ENCODE results near the gene TAF15. TPM values are rescaled to one million over a fixed set of nuclear protein-coding genes. Genes with fewer than 3 reads are reported as not detected.
A peak's percentile ranks its signal among the peaks of the same experiment; 100 is the strongest.

Gene TAF15
- total RNA-seq, 2 donors from 2014 or later, result 235 to 249 TPM

DNA sequence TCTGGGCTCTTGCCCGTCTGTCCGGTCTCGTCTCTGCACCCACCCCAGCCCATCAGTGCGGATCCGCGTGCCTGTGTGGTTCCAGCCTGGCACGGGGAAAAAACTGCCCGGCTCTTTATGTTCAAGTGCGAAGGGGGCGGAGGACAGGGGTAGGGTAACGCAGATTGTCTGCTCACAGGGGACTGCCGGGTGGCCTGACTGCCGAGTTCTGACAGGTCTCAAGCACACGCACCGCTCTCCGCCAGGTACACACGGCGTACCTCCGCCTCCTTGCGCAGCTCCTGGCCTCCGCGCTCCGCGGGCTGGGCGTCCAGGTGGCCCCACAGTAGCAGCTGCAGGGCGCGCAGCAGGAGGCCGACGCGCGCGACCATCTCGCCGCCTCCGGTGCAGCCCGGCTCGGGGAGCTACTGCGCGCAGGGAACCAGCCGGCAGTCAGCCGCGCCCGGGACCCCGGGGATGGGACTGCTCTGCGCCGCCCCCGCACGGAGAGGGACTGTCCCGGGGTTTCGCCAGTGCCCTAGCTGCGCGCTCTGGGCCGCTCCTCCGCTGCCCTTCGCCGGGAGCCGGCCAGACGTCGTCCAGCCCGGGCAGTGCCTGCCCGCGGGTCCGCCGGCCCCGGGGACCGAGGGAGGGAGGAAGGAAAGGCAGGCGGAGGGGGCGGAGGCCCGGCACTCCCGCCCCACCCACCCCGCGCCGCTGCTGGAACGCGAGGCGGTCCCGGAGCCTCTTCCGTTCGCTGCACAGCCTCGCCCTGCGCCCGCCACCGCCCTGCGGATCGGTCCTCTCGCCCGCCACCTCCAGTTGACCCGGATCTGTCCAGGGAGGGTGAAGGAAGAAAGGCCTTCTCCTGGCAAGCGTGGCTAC lies 14.0 kb upstream of the TAF15 start, which contains the start of gene MMP28:
Gene MMP28, minus strand, starts transcription at position 635 of the 864 bp plus-strand sequence. Its CDS starts 264 bp downstream, at position 371.
- H3K9me3 Mint-ChIP-seq, result no peaks in the 10 kb centered on the region
- no peaks in the 10 kb centered on the region for H3K36me3 Mint-ChIP-seq
- H3K27me3 Mint-ChIP-seq, result peaks cover 40 to 53% of the 10 kb centered on the region in 2 donors
- peak; percentile 77 to 86 for ATAC-seq
- no peak within 1 kb of the TSS for H3K27ac Mint-ChIP-seq
- DNase-seq (ENCODE audit: low spot score), result peak; percentile 74
- H3K4me1 Mint-ChIP-seq (ENCODE audit: low read depth in 2 of 2), result peaks cover 4 to 8% of the 10 kb centered on the region in 2 donors
- peak within 1 kb of the TSS; percentile 73 for H3K4me3 Mint-ChIP-seq

DNA sequence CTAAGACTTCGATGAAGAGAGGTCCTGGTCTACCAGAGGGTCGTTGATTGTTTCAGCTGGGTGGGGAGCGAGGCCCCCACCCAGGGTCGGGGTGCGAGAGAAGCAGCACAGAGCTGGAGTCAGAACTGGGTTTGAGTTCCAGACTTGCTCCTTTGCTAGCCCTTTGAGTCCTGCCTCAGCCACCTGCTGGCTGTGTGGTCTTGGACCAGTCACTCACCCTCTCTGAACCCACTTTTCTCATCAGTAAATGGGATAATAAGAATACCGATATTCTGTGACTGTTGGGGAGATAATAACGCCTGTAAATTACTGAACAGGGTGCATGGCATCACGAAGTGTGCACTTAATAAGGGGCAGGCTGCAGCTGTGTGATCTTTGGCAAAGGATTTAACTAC lies 13.4 kb upstream of the TAF15 start:
- no peak overlapping the region for H3K27ac Mint-ChIP-seq
- peaks cover 40 to 55% of the 10 kb centered on the region in 2 donors for H3K27me3 Mint-ChIP-seq
- ATAC-seq, result no peak
- peaks cover 4 to 8% of the 10 kb centered on the region in 2 donors for H3K4me1 Mint-ChIP-seq (ENCODE audit: low read depth in 2 of 2)
- no peak for DNase-seq (ENCODE audit: low spot score)
- no peaks in the 10 kb centered on the region for H3K36me3 Mint-ChIP-seq
- no peaks in the 10 kb centered on the region for H3K9me3 Mint-ChIP-seq
- H3K4me3 Mint-ChIP-seq, result peak overlapping the region; percentile 73

DNA sequence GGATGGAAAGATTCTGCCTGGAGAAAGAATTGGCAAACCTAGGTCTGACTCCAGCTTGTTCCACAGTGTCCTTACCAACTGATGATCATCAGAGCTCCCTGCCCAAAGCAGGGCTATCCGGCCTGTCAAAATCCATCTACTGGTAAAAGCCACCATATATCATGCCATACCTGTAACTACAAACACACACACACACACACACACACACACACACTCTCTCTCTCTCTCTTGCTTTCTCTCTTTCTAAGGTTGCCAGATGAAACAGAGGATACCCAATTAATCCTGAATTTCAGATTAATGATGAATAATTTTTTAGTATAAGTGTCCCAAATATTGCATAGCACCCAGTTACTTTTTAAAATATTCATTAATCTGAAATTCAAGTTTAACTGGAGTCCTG lies 12.3 kb upstream of the TAF15 start:
- Mint-ChIP-seq H3K36me3 (no peaks in the 10 kb centered on the region), H3K27ac (no peak overlapping the region), H3K4me1 (ENCODE audit: low read depth in 2 of 2) (peaks cover 4 to 8% of the 10 kb centered on the region in 2 donors), H3K9me3 (no peaks in the 10 kb centered on the region), H3K27me3 (peaks cover 42 to 52% of the 10 kb centered on the region in 2 donors), H3K4me3 (no peak overlapping the region)
- DNase-seq (ENCODE audit: low spot score), result no peak
- ATAC-seq, result no peak

DNA sequence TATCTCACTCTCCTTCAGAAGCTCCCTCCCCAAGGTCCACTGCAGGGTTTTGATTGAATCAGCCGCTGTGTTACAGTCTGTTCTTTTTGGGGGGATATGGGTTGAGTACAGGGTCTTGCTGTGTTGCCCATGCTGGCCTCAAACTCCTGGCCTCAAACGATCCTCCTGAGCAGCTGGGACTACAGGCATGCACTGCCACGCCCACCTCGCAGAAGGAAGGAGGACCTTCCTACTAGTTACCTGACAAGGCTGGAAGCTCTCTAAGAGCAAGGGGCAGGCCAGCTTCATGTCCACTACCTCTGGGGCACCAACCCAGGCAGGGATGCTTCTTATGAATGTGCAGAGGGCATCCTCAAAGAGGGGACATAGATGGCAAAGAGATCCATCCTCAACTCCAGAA lies 11.9 kb upstream of the TAF15 start:
- Mint-ChIP-seq H3K9me3 (no peaks in the 10 kb centered on the region), H3K27me3 (peaks cover 39 to 47% of the 10 kb centered on the region in 2 donors), H3K36me3 (no peaks in the 10 kb centered on the region), H3K4me1 (ENCODE audit: low read depth in 2 of 2) (peaks cover 4 to 8% of the 10 kb centered on the region in 2 donors), H3K4me3 (no peak overlapping the region), H3K27ac (no peak overlapping the region)
- ATAC-seq (no peak), DNase-seq (ENCODE audit: low spot score) (no peak)

DNA sequence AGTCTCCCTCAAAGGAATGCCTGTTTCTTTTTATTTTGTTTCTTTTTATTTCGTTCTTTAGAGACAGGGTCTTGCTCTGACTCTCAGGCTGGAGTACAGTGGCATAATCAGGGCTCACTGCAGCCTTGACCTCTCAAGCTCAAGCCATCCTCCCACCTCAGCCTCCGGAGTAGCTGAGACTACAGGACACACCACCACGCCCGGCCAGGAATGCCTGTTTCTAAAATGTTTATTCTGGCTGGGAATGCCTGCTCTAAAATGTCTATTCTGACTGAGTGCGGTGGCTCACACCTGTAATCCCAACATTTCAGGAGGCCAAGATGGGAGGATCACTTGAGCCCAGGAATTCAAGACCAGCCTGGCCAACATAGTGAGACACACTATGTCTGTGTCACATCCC lies 11.4 kb upstream of the TAF15 start:
- no peak for DNase-seq (ENCODE audit: low spot score)
- Mint-ChIP-seq H3K4me3 (no peak overlapping the region), H3K27ac (no peak overlapping the region), H3K36me3 (no peaks in the 10 kb centered on the region), H3K9me3 (no peaks in the 10 kb centered on the region), H3K4me1 (ENCODE audit: low read depth in 2 of 2) (peaks cover 4 to 8% of the 10 kb centered on the region in 2 donors), H3K27me3 (peaks cover 35 to 42% of the 10 kb centered on the region in 2 donors)
- no peak for ATAC-seq

DNA sequence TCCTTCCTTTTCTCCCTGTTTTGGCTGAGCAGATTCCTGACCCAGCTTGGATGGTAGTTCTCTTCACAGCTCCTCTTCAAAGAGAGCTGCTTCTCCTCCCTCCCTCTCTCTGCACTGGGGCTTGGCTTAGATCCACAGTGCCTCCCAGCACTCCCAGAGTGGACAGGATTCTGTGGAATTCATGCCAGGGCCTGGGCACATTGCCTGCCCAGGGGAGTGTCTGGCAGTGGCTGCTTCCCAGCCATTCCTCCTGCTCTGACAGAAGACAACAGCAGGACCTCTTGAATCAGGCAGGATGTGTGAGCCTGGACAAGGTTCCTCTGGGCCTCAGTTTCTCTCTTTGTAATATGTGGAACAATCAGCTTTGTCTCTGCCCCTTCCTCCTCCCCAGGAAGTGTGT lies 9.3 kb upstream of the TAF15 start:
- Mint-ChIP-seq H3K4me1 (ENCODE audit: low read depth in 2 of 2) (peaks cover 9 to 12% of the 10 kb centered on the region in 2 donors), H3K4me3 (no peak overlapping the region), H3K36me3 (no peaks in the 10 kb centered on the region), H3K27ac (peak overlapping the region in 1 of 2 donors; percentile 13), H3K9me3 (no peaks in the 10 kb centered on the region), H3K27me3 (peaks cover 24 to 34% of the 10 kb centered on the region in 2 donors)
- ATAC-seq, result no peak
- no peak for DNase-seq (ENCODE audit: low spot score)

DNA sequence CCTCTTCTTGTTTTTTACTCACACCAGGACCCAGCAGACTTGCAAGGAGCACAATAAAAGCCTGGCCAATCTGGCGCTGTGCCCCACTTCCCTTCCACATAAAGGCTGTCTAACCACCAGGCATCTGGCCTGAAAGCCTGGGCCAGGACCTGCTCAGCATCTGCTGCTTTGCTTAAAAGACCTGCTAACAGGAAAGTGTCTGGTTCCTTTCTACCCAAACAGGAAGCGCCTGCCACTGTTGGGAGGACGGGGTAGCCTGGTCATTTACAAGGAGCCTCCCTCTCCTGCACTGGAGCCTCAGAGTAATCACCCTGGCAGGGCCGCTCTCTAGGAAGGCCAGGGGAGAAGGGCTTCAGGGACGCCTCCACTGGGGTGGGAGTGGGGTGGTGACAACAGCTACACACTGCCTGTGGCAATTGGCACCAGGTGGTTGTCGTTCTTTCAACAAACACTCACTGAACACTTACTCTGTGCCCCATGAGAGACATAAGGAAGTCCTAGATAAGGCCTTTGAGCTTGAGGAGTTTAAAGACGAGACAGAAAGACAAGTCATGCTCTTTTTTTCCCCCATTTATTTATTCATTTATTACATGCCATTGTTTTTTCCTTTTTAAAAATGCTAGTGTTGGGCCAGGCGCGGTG lies 7.6 kb upstream of the TAF15 start:
- H3K27me3 Mint-ChIP-seq, result peaks cover 19 to 23% of the 10 kb centered on the region in 2 donors
- H3K9me3 Mint-ChIP-seq, result no peaks in the 10 kb centered on the region
- DNase-seq (ENCODE audit: low spot score) (no peak), ATAC-seq (no peak)
- H3K4me3 Mint-ChIP-seq, result no peak overlapping the region
- H3K36me3 Mint-ChIP-seq, result no peaks in the 10 kb centered on the region
- no peak overlapping the region for H3K27ac Mint-ChIP-seq
- peaks cover 7% of the 10 kb centered on the region in 2 donors for H3K4me1 Mint-ChIP-seq (ENCODE audit: low read depth in 2 of 2)

DNA sequence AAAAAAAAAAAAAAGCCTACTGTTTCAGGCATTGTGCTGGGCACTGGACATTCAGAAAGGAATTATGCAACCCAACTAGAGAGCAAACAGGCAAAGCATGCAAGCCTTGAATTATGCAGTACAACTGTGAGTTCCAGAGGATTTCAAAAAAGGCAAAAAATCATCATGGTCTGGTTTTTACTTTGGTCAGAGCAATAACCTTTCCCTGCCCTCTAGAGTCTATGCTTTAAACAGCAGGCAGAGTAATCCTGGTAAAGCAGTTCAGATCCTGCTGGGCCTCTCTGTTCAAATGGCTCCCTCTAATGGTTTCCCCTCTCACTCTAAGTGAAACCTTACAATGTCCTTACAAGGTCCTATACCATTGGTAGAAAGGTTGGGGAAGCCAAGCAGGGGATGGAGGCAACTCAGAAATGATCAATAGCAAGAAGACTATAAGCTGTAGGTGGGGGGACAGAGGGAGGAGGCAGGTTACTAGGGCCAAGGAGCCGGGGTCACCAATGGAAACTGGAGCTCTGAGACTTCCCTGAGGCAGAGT lies 4.6 kb upstream of the TAF15 start:
- DNase-seq (ENCODE audit: low spot score) (peak; percentile 63), ATAC-seq (peak in 1 of 2 donors; percentile 29)
- H3K27ac Mint-ChIP-seq, result no peak overlapping the region
- H3K27me3 Mint-ChIP-seq, result peaks cover 8% of the 10 kb centered on the region in 2 donors
- no peaks in the 10 kb centered on the region for H3K9me3 Mint-ChIP-seq
- peaks cover under 1% of the 10 kb centered on the region for H3K36me3 Mint-ChIP-seq
- H3K4me1 Mint-ChIP-seq (ENCODE audit: low read depth in 2 of 2), result peaks cover 23 to 28% of the 10 kb centered on the region in 2 donors
- H3K4me3 Mint-ChIP-seq, result no peak overlapping the region

DNA sequence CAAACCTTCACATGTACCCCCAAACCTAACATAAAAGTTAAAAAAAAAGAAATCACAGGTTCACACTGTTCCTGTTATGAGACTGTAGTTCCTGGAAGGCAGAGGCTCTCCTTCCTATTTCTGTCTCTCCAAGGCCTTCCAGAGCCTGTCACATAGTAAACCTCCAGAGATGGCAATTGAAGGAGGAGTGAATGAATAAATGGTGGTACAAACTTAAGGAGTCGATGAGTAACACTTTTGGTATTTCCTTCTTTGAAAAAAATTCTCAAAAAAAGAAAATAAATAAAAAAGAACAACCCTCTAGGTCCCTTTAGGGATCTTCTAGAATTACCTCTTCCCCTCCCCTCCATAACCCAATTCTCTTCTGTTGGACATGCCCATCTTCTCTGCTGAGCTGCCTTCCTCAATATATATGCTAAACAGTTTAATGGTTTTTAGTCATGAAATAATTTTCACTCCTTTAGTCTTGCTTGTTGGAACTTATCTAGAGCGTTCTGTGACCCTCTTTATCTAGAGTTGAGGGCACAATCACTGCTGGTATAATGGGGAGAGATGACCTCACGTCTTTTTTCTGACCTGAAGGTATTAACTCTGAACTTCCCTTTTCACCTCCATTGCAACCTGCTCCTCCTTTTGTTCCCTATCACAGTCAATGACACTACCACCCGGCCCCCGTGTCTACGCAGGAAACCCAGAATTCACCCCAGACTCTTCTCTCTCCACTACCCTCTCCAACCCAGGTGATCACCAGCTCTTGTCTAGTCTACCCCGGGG lies 1.7 kb upstream of the TAF15 start:
- H3K4me3 Mint-ChIP-seq, result peak overlapping the region; percentile 95
- ATAC-seq (no peak), DNase-seq (ENCODE audit: low spot score) (no peak)
- H3K27me3 Mint-ChIP-seq, result no peaks in the 10 kb centered on the region
- peaks cover 35 to 48% of the 10 kb centered on the region in 2 donors for H3K4me1 Mint-ChIP-seq (ENCODE audit: low read depth in 2 of 2)
- H3K9me3 Mint-ChIP-seq, result no peaks in the 10 kb centered on the region
- H3K27ac Mint-ChIP-seq, result peak overlapping the region; percentile 94 to 95
- peaks cover 11% of the 10 kb centered on the region for H3K36me3 Mint-ChIP-seq

DNA sequence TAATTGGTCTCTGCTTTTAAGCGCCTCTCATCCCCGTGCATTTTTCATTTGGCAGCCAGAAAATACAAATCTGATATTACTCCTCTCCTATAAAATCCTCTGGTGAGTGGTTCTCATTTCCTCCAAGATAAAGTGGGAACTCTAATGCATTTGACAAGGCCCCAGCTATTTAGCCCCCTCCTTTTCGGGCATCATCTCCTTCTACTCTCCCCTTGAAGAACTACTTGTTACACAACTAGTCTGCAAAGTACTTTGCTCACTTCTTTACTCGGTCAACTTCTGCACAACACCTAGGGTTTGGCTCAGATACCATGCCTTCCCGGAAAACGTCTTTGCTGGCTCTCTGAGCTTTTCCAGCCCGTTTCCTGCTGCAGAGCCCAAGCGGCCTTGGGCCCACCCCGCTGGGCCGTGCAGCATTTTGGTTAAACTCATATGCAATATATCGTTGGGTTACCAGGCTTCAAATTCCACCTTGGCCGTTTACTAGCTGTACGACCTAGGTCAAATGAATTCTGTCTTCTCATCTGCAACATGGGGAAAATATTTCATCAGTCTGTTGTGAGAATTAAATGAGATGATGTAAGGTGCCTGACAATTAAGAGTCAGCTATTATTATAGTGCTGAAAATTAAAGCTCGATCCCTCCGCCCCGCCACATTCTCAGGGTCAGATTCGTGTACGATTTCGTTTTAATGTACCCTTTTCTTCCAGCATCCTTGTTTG lies 883 bp upstream of the TAF15 start:
- DNase-seq (ENCODE audit: low spot score) (no peak), ATAC-seq (no peak)
- Mint-ChIP-seq H3K4me3 (peak overlapping the region; percentile 95), H3K4me1 (ENCODE audit: low read depth in 2 of 2) (peaks cover 39 to 54% of the 10 kb centered on the region in 2 donors), H3K27me3 (no peaks in the 10 kb centered on the region), H3K27ac (peak overlapping the region; percentile 94 to 95), H3K36me3 (peaks cover 15% of the 10 kb centered on the region), H3K9me3 (no peaks in the 10 kb centered on the region)

DNA sequence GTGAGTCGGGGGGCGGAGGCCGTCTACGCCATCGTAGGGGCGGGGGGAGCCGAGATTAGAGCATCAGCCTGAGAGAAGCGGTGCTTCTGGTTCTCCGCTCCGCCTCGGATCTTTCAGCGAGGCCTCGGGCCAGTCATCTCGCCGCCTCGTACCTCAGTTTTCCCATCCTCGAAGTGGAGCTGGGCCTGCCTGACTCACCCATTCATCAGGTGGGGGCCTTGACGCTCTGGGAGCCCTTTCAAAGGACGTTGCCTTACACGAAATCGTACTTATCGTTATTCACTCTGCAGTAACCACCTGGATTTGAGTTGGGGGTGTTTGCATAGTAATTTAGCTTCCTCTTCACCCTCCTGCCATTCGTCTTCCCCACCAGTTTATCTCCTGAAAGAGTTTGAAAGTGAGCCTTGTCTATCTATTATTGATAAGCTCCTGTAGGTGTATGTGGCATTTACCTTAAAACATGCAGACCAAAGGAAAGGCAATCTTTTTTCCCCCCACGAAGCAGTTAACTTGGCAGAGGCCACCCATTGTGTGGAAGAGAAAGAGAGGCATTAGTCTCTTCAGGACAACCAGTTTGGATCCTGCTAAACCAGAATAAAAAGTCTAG lies 674 bp downstream of the TAF15 start:
- ATAC-seq (no peak), DNase-seq (ENCODE audit: low spot score) (no peak)
- peak overlapping the region; percentile 94 to 95 for H3K27ac Mint-ChIP-seq
- H3K4me1 Mint-ChIP-seq (ENCODE audit: low read depth in 2 of 2), result peaks cover 41 to 56% of the 10 kb centered on the region in 2 donors
- H3K27me3 Mint-ChIP-seq, result no peaks in the 10 kb centered on the region
- peaks cover 18% of the 10 kb centered on the region for H3K36me3 Mint-ChIP-seq
- H3K4me3 Mint-ChIP-seq, result peak overlapping the region; percentile 95
- no peaks in the 10 kb centered on the region for H3K9me3 Mint-ChIP-seq

DNA sequence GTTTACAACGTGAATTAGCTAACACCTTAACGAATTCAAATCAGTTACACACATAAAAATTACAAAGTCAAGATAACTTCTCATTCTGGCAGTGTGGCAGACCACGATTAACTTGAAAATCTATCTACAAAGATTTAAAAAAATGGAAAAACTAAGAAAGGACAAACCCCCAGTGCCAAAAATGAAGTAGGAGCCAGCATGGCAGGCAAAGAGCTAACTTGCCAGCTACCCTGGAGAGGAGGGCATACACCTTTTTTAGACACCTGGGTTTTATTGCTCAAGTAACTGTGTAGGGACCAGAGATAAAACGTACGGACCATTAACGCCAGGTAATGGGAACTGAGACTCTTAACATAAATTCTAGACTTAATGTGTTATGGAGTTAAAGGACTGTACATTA lies 2.5 kb downstream of the TAF15 start:
- Mint-ChIP-seq H3K4me1 (ENCODE audit: low read depth in 2 of 2) (peaks cover 44 to 63% of the 10 kb centered on the region in 2 donors), H3K9me3 (no peaks in the 10 kb centered on the region), H3K36me3 (peaks cover 18% of the 10 kb centered on the region), H3K4me3 (peak overlapping the region; percentile 28), H3K27me3 (no peaks in the 10 kb centered on the region), H3K27ac (peak overlapping the region; percentile 21 to 95)
- no peak for DNase-seq (ENCODE audit: low spot score)
- ATAC-seq, result no peak
